GM19467 (cell line): ENCODE measurements around the gene NCAM1.

Source experiments
- ATAC-seq: cut with Tn5 transposase; IDR thresholded peaks from one replicate; pipeline ENCODE4 v1.9.1; 2021; ENCODE audit warnings: mild to moderate bottlenecking, moderate library complexity; ENCODE audit not compliant: unreplicated experiment

NCAM1 gene

DNA sequence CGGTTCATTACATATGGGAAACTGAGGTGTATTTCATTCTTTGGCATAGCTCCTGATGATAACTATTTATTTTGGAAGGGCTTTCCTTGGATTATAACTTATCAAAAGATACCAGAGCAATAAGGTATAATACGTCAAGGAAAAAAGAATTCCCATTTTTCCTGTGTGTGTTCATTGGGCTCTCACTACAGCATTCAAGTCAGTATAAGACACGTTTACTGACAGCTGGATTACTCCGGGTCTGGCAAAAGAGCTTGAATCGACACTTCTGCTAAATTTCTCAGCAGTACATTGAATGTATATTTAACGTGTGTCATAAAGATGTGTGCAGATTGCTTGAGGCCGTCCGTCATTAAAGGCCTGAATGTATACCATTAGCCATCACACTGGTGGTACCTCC, 163.4 kb downstream of the NCAM1 start:
- no peak for ATAC-seq

DNA sequence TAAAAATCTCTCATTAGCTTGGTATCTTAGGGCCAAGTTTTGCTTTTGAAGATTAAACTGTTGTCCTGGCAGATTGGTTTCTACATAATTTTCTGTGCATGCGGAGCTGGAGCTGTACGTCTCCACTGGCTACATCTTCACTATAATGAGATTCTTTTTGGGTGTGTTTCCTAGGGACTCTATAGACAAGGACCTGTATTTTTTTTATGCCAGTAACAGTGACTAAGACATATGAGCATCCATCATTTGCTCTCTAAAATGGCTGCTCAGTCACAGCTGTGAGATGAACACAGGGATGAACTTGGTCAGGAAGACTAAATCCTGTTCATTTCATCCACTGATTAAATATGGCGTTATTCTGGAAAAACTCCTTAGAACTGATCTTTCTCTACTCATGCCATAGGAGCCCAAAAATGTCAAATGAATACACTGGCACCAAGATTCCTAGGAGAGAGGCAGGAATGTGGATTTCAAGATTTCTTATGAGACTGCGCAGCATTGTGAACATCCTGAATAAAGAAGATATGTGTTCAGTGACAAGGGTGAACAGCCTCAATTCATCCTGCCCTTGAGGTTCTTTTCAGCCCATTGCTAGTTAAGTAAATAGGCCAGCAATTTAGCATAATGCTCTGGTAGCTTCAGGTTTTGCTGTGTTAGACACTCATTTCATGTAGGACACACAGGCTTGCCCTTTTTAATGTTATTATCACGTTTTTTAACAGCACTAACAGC, 168.2 kb downstream of the NCAM1 start:
- ATAC-seq: no peak

DNA sequence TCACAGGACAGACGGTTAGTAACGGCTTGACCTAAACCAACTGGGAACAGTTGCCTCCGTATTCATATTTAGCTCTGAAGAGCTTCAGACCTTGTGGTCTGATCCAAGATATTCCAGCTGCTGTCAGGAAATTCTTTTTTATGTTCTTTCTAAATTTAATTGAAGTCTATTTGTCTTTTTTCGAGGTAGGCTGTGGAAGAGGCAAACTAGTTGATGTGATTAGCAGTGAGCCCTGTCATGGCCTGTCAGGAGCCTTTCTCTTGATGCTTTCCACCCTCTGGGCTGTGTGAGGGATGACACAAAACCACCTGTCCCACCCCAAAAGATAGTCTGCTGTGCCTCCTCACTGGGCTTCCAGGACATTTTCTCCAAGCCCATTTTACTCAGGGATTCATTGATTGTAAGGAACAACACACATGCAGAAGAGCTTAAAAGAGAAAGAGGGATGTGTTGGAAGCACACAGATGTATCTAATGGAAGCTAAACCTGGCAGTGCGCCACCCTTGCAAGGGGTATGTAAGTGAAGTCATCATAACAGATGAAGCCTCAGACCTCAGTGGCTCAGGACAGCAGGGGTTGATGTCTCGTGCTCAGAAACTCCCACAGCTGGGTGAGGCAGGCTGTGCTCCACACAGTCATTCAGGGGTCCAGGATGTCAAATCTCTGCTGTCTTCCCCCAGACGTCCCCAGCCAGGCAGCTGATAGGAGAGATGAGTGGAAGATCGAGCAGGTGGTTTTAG, 170.0 kb downstream of the NCAM1 start:
- ATAC-seq: no peak

- ATAC-seq: no peak
Measured at GRCh38 chr11:113133071-113133470, 171.9 kb downstream of the NCAM1 start.

DNA sequence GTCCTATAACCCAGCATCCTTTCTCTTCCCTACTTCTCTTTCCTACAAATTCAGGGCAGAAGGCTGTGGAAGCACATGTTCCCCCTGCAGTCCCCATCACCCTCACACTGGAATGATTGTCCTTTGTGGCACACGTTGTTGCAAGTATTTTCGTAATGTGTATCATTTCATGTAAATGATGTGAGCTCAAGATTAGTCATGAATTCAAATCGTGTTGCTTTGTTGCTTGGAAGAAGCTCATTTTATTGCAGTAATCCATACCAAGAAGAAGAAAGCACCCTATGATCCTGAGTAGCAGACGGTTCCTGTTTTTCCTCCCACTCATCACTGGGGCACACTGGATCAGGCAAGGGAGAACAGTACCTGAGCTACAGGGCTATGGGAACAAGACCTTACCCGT, 173.4 kb downstream of the NCAM1 start:
- ATAC-seq: no peak

DNA sequence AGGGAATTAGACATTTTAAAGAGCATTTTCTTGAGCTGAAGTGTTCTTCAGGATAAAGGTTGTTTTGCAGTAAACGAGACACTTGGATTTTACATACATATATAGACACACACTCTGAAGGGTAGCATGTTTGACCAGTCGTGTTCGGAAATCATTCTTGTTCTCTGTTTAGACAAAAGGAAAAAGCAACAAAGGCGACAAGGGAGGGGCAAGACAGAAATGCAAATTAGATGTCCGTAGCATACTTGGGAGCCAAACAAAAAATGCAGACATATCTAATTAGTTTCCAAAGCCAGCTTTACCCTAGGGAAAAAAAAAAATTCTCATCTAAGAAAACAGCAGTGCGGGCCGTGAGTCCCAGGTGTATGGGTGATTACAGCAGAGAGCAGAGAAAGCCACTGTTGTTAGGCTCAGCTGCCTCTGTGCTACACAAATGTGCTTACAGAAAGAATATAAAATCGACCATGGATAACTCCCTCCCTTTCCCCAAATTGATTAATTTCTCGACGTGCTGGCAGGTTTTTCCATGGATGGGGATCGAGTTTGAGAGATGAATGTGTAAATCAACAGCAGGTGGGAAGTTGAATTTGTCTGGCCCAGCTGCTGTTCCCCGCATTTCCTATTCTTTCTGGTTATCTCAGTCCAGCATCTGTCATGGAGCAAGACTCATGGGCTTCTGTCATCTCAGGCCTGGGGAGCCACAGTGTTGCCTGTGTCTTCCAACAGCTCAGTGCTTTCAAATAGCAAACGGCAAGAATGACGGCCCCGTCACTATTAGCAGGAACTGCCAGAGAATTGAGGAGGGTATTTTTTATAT, 176.7 kb downstream of the NCAM1 start:
- ATAC-seq: no peak

GRCh38 chr11:113138731-113139130, 177.5 kb downstream of the NCAM1 start:
- no peak for ATAC-seq

- no peak for ATAC-seq
Measured at GRCh38 chr11:113141010-113141409, 179.8 kb downstream of the NCAM1 start.

- no peak for ATAC-seq
Measured at GRCh38 chr11:113142508-113142907, 181.3 kb downstream of the NCAM1 start.

DNA sequence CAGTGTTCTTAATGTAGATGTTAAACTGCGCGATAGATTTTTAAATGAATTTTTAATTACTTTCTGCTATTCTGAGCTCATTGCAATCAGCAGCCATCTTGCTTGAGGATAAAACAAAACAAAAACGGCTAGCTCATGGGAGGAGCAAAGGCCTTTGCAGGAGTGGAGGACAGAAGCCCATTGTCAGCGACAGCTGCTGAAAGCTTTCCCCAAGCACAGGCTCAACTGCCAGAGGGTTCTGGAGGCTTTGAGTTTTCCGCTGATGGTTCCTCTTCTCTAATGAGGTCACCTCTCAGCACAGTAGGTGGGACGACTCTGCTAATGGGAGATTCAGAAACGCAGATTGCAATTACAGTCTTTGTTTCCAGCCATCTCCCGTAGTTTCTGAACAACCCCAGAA, 186.0 kb downstream of the NCAM1 start:
- ATAC-seq: no peak

- ATAC-seq: no peak
Measured at GRCh38 chr11:113148076-113148475, 186.9 kb downstream of the NCAM1 start.

- no peak for ATAC-seq
Measured at GRCh38 chr11:113148652-113149051, 187.4 kb downstream of the NCAM1 start.

GRCh38 chr11:113151521-113151920, 190.3 kb downstream of the NCAM1 start:
- no peak for ATAC-seq

DNA sequence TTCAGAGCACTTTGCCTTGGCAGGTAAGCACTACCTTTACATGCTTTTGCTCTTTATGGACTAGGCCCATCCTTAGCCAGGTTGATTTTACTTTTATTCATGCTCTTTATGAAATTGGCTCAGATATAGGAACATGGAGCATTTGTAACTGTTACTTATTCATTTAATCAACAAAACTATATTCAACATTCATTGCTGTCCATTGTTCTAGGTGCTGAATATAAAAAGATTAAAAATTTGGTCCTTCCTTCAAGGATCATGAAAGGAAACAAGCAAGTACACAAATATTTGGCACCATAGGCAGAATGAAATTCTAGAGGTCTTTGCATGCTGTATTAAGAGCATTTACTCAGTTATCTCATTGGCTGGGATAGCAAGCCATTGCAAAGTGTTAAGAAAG, 191.3 kb downstream of the NCAM1 start:
- ATAC-seq: no peak

GRCh38 chr11:113153847-113154246, 192.6 kb downstream of the NCAM1 start:
- ATAC-seq: no peak

GRCh38 chr11:113159988-113160807, 199.0 kb downstream of the NCAM1 start:
- no peak for ATAC-seq

DNA sequence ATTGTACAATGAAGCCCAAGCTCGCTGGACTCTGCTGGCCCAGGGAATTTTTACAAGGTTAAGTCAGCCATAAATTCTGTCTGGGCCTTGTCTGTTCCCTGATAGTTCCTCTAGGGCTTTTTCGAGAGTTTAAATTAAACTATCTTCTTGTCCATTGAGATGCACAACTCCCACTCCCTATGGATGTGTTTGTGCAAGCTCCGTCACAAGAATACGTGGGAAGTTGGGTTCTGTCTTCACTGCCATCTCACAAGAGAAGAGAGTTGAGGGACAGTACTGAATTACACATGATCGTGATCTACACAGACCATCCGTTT, 199.5 kb downstream of the NCAM1 start:
- ATAC-seq: no peak

- no peak for ATAC-seq
Measured at GRCh38 chr11:113161711-113162591, 200.7 kb downstream of the NCAM1 start.

- ATAC-seq: no peak
Measured at GRCh38 chr11:113162592-113162962, 201.4 kb downstream of the NCAM1 start.
